ENCODE measurements around the gene PACC1. TPM values are rescaled to one million over a fixed set of nuclear protein-coding genes. Genes with fewer than 3 reads are reported as not detected.

Gene PACC1
- total and polyA plus RNA-seq, 10 of the 15 experiments (the other 5 are each of a cell fraction or from before 2014, with no cell fraction given): 16.1 to 29.7 (median 19.3) TPM

DNA sequence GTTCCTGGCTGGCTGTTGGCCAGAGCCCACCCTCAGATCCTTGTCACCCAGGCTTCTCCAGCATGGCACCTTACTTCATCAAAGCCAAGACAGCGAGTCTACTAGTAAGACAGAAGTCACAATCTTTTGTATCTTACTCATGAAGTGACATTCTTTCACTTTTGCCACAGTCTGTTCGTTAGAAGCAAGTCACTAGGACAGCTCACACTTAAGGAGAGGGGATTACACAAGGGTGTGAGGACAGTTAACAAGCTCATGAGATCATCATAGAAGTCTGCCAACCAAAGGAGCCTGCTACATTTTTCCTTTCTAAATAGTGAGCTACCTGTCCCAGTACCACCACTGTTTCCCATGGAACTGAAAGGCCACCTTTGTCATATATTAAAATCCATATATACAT is 61.5 kb downstream of the PACC1 start:
- Histone ChIP-seq H3K9me3 (replicated peaks; ENCODE audit: control insufficient read depth, insufficient read depth, low read length) (no peaks in the 10 kb centered on the region), H2AFZ (ENCODE audit: control insufficient read depth, low read depth, low read length) (no peak overlapping the region), H3K36me3 (ENCODE audit: control insufficient read depth in 2 of 2, insufficient read depth in 2 of 2, low read length in 1 of 2) (peaks cover 10 to 34% of the 10 kb centered on the region in 2 experiments), H3K27me3 (replicated peaks in 1 of 2; ENCODE audit: control insufficient read depth in 2 of 2, insufficient read depth in 2 of 2, low read length in 1 of 2) (no peaks in the 10 kb centered on the region), H4K20me1 (ENCODE audit: control insufficient read depth, insufficient read depth) (no peaks in the 10 kb centered on the region), H3K27ac (ENCODE audit: control insufficient read depth, insufficient read depth) (no peak overlapping the region), H3K79me2 (ENCODE audit: control insufficient read depth, insufficient read depth, low read length) (no peaks in the 10 kb centered on the region), H3K4me3 (no peak overlapping the region), H3K4me2 (ENCODE audit: control insufficient read depth, insufficient read depth) (no peak overlapping the region), H3K4me1 (ENCODE audit: control insufficient read depth, insufficient read depth, low read length) (no peaks in the 10 kb centered on the region), H3K9ac (ENCODE audit: control insufficient read depth, insufficient read depth, low read length) (no peak overlapping the region)
- TF ChIP-seq NR2C2 (IDR thresholded peaks at IDR 0.05; ENCODE audit: borderline replicate concordance, control insufficient read depth, insufficient read length, low read depth) (no peak), WRNIP1 (IDR thresholded peaks at IDR 0.05; ENCODE audit: borderline replicate concordance, low read depth, low read length) (no peak), STAT3 (IDR thresholded peaks at IDR 0.05; ENCODE audit: low read depth, low read length) (no peak), ZZZ3 (IDR thresholded peaks at IDR 0.05; ENCODE audit: control insufficient read depth, insufficient read length, low read depth) (no peak), ZNF622 (IDR thresholded peaks at IDR 0.05) (no peak), CBFB (IDR thresholded peaks at IDR 0.05; ENCODE audit: low read depth) (no peak)
- TF ChIP-seq, protein P1, sequence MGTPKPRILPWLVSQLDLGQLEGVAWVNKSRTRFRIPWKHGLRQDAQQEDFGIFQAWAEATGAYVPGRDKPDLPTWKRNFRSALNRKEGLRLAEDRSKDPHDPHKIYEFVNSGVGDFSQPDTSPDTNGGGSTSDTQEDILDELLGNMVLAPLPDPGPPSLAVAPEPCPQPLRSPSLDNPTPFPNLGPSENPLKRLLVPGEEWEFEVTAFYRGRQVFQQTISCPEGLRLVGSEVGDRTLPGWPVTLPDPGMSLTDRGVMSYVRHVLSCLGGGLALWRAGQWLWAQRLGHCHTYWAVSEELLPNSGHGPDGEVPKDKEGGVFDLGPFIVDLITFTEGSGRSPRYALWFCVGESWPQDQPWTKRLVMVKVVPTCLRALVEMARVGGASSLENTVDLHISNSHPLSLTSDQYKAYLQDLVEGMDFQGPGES (IDR thresholded peaks at IDR 0.05): no peak
- TF ChIP-seq, protein P2, sequence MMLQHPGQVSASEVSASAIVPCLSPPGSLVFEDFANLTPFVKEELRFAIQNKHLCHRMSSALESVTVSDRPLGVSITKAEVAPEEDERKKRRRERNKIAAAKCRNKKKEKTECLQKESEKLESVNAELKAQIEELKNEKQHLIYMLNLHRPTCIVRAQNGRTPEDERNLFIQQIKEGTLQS (IDR thresholded peaks at IDR 0.05; ENCODE audit: borderline replicate concordance, extremely low read depth, low read depth, low read length): no peak
- TF ChIP-seq, protein P3, sequence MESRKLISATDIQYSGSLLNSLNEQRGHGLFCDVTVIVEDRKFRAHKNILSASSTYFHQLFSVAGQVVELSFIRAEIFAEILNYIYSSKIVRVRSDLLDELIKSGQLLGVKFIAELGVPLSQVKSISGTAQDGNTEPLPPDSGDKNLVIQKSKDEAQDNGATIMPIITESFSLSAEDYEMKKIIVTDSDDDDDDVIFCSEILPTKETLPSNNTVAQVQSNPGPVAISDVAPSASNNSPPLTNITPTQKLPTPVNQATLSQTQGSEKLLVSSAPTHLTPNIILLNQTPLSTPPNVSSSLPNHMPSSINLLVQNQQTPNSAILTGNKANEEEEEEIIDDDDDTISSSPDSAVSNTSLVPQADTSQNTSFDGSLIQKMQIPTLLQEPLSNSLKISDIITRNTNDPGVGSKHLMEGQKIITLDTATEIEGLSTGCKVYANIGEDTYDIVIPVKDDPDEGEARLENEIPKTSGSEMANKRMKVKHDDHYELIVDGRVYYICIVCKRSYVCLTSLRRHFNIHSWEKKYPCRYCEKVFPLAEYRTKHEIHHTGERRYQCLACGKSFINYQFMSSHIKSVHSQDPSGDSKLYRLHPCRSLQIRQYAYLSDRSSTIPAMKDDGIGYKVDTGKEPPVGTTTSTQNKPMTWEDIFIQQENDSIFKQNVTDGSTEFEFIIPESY (IDR thresholded peaks at IDR 0.05): no peak
- TF ChIP-seq, protein P4, sequence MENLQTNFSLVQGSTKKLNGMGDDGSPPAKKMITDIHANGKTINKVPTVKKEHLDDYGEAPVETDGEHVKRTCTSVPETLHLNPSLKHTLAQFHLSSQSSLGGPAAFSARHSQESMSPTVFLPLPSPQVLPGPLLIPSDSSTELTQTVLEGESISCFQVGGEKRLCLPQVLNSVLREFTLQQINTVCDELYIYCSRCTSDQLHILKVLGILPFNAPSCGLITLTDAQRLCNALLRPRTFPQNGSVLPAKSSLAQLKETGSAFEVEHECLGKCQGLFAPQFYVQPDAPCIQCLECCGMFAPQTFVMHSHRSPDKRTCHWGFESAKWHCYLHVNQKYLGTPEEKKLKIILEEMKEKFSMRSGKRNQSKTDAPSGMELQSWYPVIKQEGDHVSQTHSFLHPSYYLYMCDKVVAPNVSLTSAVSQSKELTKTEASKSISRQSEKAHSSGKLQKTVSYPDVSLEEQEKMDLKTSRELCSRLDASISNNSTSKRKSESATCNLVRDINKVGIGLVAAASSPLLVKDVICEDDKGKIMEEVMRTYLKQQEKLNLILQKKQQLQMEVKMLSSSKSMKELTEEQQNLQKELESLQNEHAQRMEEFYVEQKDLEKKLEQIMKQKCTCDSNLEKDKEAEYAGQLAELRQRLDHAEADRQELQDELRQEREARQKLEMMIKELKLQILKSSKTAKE (IDR thresholded peaks at IDR 0.05; ENCODE audit: low read depth, poor library complexity, severe bottlenecking): no peak
- TF ChIP-seq, protein P5, sequence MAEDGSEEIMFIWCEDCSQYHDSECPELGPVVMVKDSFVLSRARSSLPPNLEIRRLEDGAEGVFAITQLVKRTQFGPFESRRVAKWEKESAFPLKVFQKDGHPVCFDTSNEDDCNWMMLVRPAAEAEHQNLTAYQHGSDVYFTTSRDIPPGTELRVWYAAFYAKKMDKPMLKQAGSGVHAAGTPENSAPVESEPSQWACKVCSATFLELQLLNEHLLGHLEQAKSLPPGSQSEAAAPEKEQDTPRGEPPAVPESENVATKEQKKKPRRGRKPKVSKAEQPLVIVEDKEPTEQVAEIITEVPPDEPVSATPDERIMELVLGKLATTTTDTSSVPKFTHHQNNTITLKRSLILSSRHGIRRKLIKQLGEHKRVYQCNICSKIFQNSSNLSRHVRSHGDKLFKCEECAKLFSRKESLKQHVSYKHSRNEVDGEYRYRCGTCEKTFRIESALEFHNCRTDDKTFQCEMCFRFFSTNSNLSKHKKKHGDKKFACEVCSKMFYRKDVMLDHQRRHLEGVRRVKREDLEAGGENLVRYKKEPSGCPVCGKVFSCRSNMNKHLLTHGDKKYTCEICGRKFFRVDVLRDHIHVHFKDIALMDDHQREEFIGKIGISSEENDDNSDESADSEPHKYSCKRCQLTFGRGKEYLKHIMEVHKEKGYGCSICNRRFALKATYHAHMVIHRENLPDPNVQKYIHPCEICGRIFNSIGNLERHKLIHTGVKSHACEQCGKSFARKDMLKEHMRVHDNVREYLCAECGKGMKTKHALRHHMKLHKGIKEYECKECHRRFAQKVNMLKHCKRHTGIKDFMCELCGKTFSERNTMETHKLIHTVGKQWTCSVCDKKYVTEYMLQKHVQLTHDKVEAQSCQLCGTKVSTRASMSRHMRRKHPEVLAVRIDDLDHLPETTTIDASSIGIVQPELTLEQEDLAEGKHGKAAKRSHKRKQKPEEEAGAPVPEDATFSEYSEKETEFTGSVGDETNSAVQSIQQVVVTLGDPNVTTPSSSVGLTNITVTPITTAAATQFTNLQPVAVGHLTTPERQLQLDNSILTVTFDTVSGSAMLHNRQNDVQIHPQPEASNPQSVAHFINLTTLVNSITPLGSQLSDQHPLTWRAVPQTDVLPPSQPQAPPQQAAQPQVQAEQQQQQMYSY (CRISPR knock-in tag; IDR thresholded peaks at IDR 0.05): no peak
- TF ChIP-seq, protein P6, sequence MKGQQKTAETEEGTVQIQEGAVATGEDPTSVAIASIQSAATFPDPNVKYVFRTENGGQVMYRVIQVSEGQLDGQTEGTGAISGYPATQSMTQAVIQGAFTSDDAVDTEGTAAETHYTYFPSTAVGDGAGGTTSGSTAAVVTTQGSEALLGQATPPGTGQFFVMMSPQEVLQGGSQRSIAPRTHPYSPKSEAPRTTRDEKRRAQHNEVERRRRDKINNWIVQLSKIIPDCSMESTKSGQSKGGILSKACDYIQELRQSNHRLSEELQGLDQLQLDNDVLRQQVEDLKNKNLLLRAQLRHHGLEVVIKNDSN (IDR thresholded peaks at IDR 0.05; ENCODE audit: borderline replicate concordance, extremely low read length, insufficient read depth, low read depth, low read length): no peak
- FAIRE-seq: no peak
- ChIA-PET RAD21 (ENCODE audit: unreplicated experiment) (interaction anchor here (1.2 kb wide), 1 partner anchor 103 kb away, joined by 5 read pairs; no protein-coding TSS in a partner anchor), SMC1A (ENCODE audit: uncharacterized antibody, unreplicated experiment) (interaction anchor here (0.9 to 1.0 kb wide), 2 partner anchors 10 to 14 kb away, joined by 3 to 4 read pairs; no protein-coding TSS in a partner anchor), CTCF (interaction anchor here (0.9 kb wide), 1 partner anchor 13 kb away, joined by 3 read pairs; no protein-coding TSS in a partner anchor), POLR2A (no interaction called here)
- in situ Hi-C loops (cut with MboI): no loop called here
- intact Hi-C loops (cut with micrococcal nuclease; ENCODE audit: unreplicated experiment): no loop called here
- ATAC-seq: no peak
- DNase-seq (ENCODE audit: low read depth, low spot score): no peak
- 100% methylated on average over 2 of the region's 2 CpGs for WGBS (ENCODE audit: insufficient coverage, insufficient replicate concordance, low lambda C conversion rate, missing lambda C conversion rate)
- BruUV-seq (replicated peaks): no TSS peak
